ENCODE results near the gene SNED1.

DNA sequence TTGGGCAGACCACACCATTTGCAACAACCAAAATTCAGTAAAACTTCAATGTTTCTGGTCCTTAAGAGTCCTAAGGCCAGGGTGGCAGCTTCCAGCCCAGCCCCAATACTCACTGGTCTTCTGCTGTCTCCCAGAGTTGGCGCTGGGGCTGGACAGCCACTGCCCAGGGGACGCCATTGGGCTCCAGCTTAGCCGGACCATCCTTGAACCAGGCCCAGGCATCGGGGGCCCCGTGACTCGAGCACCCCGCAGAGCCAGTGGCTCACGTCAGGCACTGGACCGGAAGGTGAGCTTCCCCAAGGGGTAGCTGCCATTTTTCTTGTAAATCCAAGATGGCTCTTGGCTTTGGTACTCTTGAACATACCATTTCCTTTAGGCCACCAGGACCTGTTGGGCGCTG is 21.8 kb downstream of the SNED1 start:
- TF ChIP-seq, protein P1, sequence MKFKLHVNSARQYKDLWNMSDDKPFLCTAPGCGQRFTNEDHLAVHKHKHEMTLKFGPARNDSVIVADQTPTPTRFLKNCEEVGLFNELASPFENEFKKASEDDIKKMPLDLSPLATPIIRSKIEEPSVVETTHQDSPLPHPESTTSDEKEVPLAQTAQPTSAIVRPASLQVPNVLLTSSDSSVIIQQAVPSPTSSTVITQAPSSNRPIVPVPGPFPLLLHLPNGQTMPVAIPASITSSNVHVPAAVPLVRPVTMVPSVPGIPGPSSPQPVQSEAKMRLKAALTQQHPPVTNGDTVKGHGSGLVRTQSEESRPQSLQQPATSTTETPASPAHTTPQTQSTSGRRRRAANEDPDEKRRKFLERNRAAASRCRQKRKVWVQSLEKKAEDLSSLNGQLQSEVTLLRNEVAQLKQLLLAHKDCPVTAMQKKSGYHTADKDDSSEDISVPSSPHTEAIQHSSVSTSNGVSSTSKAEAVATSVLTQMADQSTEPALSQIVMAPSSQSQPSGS (tag by site-specific recombination; IDR thresholded peaks at IDR 0.05; ENCODE audit: low read depth) = no peak
- TF ChIP-seq ZNF785 (tag by site-specific recombination; IDR thresholded peaks at IDR 0.05) = no peak
- TF ChIP-seq, protein P2, sequence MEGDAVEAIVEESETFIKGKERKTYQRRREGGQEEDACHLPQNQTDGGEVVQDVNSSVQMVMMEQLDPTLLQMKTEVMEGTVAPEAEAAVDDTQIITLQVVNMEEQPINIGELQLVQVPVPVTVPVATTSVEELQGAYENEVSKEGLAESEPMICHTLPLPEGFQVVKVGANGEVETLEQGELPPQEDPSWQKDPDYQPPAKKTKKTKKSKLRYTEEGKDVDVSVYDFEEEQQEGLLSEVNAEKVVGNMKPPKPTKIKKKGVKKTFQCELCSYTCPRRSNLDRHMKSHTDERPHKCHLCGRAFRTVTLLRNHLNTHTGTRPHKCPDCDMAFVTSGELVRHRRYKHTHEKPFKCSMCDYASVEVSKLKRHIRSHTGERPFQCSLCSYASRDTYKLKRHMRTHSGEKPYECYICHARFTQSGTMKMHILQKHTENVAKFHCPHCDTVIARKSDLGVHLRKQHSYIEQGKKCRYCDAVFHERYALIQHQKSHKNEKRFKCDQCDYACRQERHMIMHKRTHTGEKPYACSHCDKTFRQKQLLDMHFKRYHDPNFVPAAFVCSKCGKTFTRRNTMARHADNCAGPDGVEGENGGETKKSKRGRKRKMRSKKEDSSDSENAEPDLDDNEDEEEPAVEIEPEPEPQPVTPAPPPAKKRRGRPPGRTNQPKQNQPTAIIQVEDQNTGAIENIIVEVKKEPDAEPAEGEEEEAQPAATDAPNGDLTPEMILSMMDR (tag by site-specific recombination; IDR thresholded peaks at IDR 0.05) = no peak
- TF ChIP-seq ZNF133 (tag by site-specific recombination; IDR thresholded peaks at IDR 0.05) = no peak
- TF ChIP-seq, protein P3, sequence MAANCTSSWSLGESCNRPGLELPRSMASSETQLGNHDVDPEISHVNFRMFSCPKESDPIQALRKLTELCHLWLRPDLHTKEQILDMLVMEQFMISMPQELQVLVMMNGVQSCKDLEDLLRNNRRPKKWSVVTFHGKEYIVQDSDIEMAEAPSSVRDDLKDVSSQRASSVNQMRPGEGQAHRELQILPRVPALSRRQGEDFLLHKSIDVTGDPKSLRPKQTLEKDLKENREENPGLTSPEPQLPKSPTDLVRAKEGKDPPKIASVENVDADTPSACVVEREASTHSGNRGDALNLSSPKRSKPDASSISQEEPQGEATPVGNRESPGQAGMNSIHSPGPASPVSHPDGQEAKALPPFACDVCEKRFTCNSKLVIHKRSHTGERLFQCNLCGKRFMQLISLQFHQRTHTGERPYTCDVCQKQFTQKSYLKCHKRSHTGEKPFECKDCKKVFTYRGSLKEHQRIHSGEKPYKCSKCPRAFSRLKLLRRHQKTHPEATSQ (tag by site-specific recombination; IDR thresholded peaks at IDR 0.05) = no peak
- no peak for TF ChIP-seq YY1 (tag by site-specific recombination; IDR thresholded peaks at IDR 0.05)
- TF ChIP-seq, protein P4, sequence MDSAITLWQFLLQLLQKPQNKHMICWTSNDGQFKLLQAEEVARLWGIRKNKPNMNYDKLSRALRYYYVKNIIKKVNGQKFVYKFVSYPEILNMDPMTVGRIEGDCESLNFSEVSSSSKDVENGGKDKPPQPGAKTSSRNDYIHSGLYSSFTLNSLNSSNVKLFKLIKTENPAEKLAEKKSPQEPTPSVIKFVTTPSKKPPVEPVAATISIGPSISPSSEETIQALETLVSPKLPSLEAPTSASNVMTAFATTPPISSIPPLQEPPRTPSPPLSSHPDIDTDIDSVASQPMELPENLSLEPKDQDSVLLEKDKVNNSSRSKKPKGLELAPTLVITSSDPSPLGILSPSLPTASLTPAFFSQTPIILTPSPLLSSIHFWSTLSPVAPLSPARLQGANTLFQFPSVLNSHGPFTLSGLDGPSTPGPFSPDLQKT (IDR thresholded peaks at IDR 0.05; ENCODE audit: borderline replicate concordance, low read depth, low read length) = no peak
- TF ChIP-seq, protein P5, sequence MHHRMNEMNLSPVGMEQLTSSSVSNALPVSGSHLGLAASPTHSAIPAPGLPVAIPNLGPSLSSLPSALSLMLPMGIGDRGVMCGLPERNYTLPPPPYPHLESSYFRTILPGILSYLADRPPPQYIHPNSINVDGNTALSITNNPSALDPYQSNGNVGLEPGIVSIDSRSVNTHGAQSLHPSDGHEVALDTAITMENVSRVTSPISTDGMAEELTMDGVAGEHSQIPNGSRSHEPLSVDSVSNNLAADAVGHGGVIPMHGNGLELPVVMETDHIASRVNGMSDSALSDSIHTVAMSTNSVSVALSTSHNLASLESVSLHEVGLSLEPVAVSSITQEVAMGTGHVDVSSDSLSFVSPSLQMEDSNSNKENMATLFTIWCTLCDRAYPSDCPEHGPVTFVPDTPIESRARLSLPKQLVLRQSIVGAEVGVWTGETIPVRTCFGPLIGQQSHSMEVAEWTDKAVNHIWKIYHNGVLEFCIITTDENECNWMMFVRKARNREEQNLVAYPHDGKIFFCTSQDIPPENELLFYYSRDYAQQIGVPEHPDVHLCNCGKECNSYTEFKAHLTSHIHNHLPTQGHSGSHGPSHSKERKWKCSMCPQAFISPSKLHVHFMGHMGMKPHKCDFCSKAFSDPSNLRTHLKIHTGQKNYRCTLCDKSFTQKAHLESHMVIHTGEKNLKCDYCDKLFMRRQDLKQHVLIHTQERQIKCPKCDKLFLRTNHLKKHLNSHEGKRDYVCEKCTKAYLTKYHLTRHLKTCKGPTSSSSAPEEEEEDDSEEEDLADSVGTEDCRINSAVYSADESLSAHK (tag by site-specific recombination; IDR thresholded peaks at IDR 0.05) = no peak
- TF ChIP-seq, protein P6, sequence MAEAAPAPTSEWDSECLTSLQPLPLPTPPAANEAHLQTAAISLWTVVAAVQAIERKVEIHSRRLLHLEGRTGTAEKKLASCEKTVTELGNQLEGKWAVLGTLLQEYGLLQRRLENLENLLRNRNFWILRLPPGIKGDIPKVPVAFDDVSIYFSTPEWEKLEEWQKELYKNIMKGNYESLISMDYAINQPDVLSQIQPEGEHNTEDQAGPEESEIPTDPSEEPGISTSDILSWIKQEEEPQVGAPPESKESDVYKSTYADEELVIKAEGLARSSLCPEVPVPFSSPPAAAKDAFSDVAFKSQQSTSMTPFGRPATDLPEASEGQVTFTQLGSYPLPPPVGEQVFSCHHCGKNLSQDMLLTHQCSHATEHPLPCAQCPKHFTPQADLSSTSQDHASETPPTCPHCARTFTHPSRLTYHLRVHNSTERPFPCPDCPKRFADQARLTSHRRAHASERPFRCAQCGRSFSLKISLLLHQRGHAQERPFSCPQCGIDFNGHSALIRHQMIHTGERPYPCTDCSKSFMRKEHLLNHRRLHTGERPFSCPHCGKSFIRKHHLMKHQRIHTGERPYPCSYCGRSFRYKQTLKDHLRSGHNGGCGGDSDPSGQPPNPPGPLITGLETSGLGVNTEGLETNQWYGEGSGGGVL (tag by site-specific recombination; IDR thresholded peaks at IDR 0.05) = no peak
- TF ChIP-seq, protein P7, sequence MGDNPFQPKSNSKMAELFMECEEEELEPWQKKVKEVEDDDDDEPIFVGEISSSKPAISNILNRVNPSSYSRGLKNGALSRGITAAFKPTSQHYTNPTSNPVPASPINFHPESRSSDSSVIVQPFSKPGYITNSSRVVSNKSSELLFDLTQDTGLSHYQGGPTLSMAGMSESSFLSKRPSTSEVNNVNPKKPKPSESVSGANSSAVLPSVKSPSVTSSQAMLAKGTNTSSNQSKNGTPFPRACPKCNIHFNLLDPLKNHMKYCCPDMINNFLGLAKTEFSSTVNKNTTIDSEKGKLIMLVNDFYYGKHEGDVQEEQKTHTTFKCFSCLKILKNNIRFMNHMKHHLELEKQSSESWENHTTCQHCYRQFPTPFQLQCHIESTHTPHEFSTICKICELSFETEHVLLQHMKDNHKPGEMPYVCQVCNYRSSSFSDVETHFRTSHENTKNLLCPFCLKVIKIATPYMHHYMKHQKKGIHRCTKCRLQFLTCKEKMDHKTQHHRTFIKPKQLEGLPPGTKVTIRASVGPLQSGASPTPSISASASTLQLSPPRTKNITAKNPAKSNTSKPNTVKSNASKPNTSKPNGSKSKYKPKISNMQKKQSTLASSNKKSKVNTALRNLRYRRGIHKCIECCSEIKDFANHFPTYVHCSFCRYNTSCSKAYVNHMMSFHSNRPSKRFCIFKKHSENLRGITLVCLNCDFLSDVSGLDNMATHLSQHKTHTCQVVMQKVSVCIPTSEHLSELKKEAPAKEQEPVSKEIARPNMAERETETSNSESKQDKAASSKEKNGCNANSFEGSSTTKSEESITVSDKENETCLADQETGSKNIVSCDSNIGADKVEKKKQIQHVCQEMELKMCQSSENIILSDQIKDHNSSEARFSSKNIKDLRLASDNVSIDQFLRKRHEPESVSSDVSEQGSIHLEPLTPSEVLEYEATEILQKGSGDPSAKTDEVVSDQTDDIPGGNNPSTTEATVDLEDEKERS (tag by site-specific recombination; IDR thresholded peaks at IDR 0.05) = no peak
